Left lung (tissue), 10 donors: Measurements from ENCODE around the gene FBXL20. TPM values are rescaled to one million over a fixed set of nuclear protein-coding genes. Genes with fewer than 3 reads are reported as not detected.

Source experiments
- ATAC-seq: fragments of 200-7000 bp; cut with Tn5 transposase; one replicate; pipeline ENCODE4 v1.9.1; 2020; ENCODE audit warnings: moderate library complexity
- DNase-seq, 4 donors: peaks; one replicate each; pipeline ENCODE4 v3.0.0-alpha.2; 2013 to 2020
- H3K27ac ChIP-seq, 2 donors: fragments of 200-600 bp; sonication (generic) in 1 of 2; one replicate each; pipeline versions ENCODE4 v1.5.0 to v1.8.0; 2020 to 2021
- H3K27me3 ChIP-seq, 2 donors: fragments of 200-600 bp; sonication (generic) in 1 of 2; one replicate each; pipeline versions ENCODE4 v1.5.0 to v1.8.0; 2020 to 2021
- H3K36me3 ChIP-seq, 2 donors: fragments of 200-600 bp; sonication (generic) in 1 of 2; one replicate each; pipeline versions ENCODE4 v1.5.0 to v1.8.0; 2020 to 2021
- H3K4me1 ChIP-seq, 2 donors: fragments of 200-600 bp; one replicate each; pipeline ENCODE4 v1.8.0; 2021
- H3K4me3 ChIP-seq, 2 donors: fragments of 200-600 bp; sonication (generic) in 1 of 2; one replicate each; pipeline versions ENCODE4 v1.5.0 to v1.8.0; 2020 to 2021; ENCODE audit warnings: mild to moderate bottlenecking in 1 of 2
- H3K9me3 ChIP-seq, 2 donors: fragments of 200-600 bp; sonication (generic) in 1 of 2; one replicate each; pipeline versions ENCODE4 v1.5.0 to v1.8.0; 2020 to 2021
- intact Hi-C, 2 donors: fragments of 100-400 bp; cut with DNase I; formaldehyde crosslinking; loops; one replicate each; pipeline versions ENCODE4 v1.11.2 to v1.14.2; 2022
- polyA plus RNA-seq, 6 donors: library from polyadenylated mRNA; unstranded; fragments of 120-200 nt; gene quantifications; one replicate each; pipeline ENCODE4 v1.2.1, GENCODE V29; 2013; ENCODE audit not compliant: insufficient read length in 6 of 6
- total RNA-seq, 2 donors: library from RNA; stranded (reverse); fragmentation: NEBNext Ultra II Directional; extraction: Animal tissue kit (Norgen Biotek cat#: 25700); gene quantifications; one replicate each; pipeline ENCODE4 v1.2.1, GENCODE V29; 2021
- TF ChIP-seq, protein P1 (sequence below), 2 donors: fragments of 200-600 bp; sonication (generic) in 1 of 2; IDR thresholded peaks; one replicate each; pipeline versions ENCODE4 v1.5.0 to v1.8.0; 2021; ENCODE audit warnings: antibody characterized with exemption in 2 of 2
- donor health status: DM: no; HTN: yes; CAD: no.
- donor health status: DM: no; HTN: no; CAD: no.

The FBXL20 gene
- total and polyA plus RNA-seq, 8 donors, result 14.1 to 27.3 (median 18.7) TPM

GRCh38 chr17:39229274-39229913, 172.0 kb downstream of the FBXL20 start:
- intact Hi-C loops, result no loop called here
- H3K9me3 ChIP-seq, result no peaks in the 10 kb centered on the region
- DNase-seq (no peak), ATAC-seq (no peak)
- peaks cover 25% of the 10 kb centered on the region in 2 donors for H3K4me1 ChIP-seq
- no peak overlapping the region for H3K4me3 ChIP-seq
- no peaks in the 10 kb centered on the region for H3K36me3 ChIP-seq
- H3K27ac ChIP-seq, result no peak overlapping the region
- TF ChIP-seq, protein P1, sequence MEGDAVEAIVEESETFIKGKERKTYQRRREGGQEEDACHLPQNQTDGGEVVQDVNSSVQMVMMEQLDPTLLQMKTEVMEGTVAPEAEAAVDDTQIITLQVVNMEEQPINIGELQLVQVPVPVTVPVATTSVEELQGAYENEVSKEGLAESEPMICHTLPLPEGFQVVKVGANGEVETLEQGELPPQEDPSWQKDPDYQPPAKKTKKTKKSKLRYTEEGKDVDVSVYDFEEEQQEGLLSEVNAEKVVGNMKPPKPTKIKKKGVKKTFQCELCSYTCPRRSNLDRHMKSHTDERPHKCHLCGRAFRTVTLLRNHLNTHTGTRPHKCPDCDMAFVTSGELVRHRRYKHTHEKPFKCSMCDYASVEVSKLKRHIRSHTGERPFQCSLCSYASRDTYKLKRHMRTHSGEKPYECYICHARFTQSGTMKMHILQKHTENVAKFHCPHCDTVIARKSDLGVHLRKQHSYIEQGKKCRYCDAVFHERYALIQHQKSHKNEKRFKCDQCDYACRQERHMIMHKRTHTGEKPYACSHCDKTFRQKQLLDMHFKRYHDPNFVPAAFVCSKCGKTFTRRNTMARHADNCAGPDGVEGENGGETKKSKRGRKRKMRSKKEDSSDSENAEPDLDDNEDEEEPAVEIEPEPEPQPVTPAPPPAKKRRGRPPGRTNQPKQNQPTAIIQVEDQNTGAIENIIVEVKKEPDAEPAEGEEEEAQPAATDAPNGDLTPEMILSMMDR (IDR thresholded peaks at IDR 0.05), result no peak
- peaks cover 24 to 89% of the 10 kb centered on the region in 2 donors for H3K27me3 ChIP-seq

- H3K4me3 ChIP-seq, result no peak overlapping the region
- H3K27me3 ChIP-seq, result peaks cover 30 to 98% of the 10 kb centered on the region in 2 donors
- H3K27ac ChIP-seq, result no peak overlapping the region
- no peaks in the 10 kb centered on the region for H3K36me3 ChIP-seq
- DNase-seq, result no peak
- H3K4me1 ChIP-seq, result peaks cover 25% of the 10 kb centered on the region in 2 donors
- TF ChIP-seq, protein P1 (IDR thresholded peaks at IDR 0.05), result no peak
- no peak for ATAC-seq
- intact Hi-C loops, result no loop called here
- no peaks in the 10 kb centered on the region for H3K9me3 ChIP-seq
These were observed 174.0 kb downstream of the FBXL20 start for GRCh38 chr17:39227364-39227919.

DNA sequence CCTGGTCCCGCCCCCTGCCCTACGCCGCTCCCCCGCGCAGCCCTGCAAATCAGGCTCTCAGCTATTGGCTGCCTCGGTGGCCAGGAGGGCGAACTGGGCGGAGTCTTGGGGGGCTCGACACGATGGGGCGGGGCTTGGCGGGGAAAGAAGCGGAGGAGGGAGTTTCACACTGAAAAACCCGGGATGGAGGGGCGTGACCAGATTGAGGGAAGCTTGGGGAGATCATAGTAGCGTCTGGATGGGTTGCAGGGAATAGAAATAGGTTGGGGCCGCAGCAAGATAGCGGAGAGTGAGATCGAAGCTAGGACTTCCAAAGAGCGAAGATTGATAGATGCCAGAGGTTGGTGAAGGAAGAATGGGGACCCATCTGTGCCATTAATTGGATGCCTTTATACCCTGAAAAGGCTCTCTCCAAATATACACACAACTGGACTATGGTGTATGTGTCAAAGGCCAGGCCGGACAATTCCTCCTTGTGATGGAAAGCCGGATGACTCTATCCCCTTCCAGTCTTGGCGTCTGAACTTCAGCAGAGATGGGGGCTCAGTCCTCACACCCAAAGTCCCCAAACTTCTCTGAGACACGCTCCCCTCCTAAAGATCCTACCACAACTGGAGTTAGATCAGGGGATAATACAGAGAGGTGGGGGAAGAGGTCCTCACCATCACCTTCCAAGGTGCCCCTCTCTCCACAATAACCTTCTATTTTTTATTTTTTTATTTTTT, 175.3 kb downstream of the FBXL20 start:
- intact Hi-C loops, result no loop called here
- H3K4me3 ChIP-seq, result peak overlapping the region; percentile 12 to 30
- no peak overlapping the region for H3K27ac ChIP-seq

DNA sequence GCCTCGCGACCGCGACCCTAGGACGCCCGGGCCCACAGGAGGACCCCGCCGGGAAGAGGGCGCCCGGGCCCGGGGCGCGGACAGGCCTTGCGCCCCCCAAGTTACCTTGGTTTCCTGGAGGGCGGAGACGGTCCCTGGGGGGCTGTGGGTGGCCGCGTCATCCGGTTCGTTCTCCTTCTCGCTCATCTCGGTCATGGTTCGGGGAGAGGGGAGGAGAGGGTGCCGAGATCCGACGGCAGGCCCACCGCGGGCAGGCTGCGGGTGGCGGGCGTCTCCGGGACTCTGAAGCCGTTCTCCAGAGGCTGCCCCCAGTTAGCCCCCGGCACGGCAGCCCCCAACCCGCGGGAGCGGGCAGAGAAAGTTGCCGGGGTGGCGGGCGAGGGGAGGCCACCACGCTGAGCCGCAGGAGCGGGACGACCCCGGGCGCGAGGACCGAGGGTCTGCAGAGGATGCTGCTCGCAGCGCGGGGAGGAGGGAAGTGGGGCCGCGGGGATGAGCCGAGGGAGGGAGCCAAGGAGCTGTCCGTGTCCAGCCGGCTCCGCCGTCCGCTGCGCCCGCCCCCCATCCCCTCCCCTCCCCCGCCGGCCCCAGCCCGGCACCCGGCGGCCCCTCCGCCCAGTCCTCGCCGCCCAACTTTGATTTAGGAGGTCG, 176.0 kb downstream of the FBXL20 start, which contains the start of gene STAC2:
STAC2 (minus strand) TSS at position 638 of the 651 bp plus-strand sequence; CDS start at position 195, 443 bp downstream.
- Histone ChIP-seq H3K4me3 (peak within 1 kb of the TSS; percentile 12 to 30), H3K27ac (no peak within 1 kb of the TSS), H3K27me3 (peaks cover 30 to 83% of the 10 kb centered on the region in 2 donors), H3K36me3 (no peaks in the 10 kb centered on the region), H3K4me1 (peaks cover 12 to 20% of the 10 kb centered on the region in 2 donors), H3K9me3 (no peaks in the 10 kb centered on the region)
- DNase-seq, result no peak
- TF ChIP-seq, protein P1 (IDR thresholded peaks at IDR 0.05), result no peak
- intact Hi-C loops, result no loop called here
- ATAC-seq, result peak; percentile 34

More for the DNA sequence above, 175.3 kb downstream of the FBXL20 start:
- Histone ChIP-seq H3K4me1 (peaks cover 13 to 21% of the 10 kb centered on the region in 2 donors), H3K27me3 (peaks cover 30 to 90% of the 10 kb centered on the region in 2 donors), H3K9me3 (no peaks in the 10 kb centered on the region), H3K36me3 (no peaks in the 10 kb centered on the region)
- DNase-seq (peak in 1 of 4 donors; percentile 76), ATAC-seq (peak; percentile 57)
- TF ChIP-seq, protein P1 (IDR thresholded peaks at IDR 0.05), result no peak
